ENCODE results near the gene CDKN2B-AS1. TPM values are rescaled to one million over a fixed set of nuclear protein-coding genes. Genes with fewer than 3 reads are reported as not detected.

The CDKN2B-AS1 gene
- total RNA-seq, 1 donor = 12.9 TPM

DNA sequence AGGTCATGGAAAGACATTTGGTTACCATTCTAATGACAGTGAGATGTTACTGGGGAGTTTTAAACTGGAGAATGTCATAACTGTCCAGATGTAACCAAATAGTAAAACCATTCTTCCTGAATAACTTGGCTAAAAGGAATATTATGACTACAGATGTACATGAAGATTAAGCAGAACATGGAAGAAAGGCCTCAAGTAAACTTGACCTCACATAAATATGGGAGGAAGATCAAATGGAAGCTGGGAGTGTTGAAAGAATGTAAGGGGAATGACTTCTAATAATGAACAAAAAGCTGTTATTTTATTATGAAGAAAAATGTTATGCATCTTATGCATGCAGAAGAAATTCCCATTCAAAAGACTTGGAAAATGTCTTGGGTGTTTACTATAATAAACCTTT is 122.2 kb downstream of the CDKN2B-AS1 start:
- no peak for TF ChIP-seq CTCF (IDR thresholded peaks at IDR 0.05; ENCODE audit: insufficient read depth, low read length)
- DNase-seq (ENCODE audit: low read depth) = no peak
- no peak overlapping the region for H3K4me3 ChIP-seq (ENCODE audit: low read depth, low read length)

GRCh38 chr9:22117511-22118384 is 123.2 kb downstream of the CDKN2B-AS1 start:
- DNase-seq (ENCODE audit: low read depth) = peak; percentile 82
- H3K4me3 ChIP-seq (ENCODE audit: low read depth, low read length) = no peak overlapping the region
- no peak for TF ChIP-seq CTCF (IDR thresholded peaks at IDR 0.05; ENCODE audit: insufficient read depth, low read length)

GRCh38 chr9:22118810-22119521 is 124.4 kb downstream of the CDKN2B-AS1 start:
- no peak overlapping the region for H3K4me3 ChIP-seq (ENCODE audit: low read depth, low read length)
- no peak for DNase-seq (ENCODE audit: low read depth)
- no peak for TF ChIP-seq CTCF (IDR thresholded peaks at IDR 0.05; ENCODE audit: insufficient read depth, low read length)

DNA sequence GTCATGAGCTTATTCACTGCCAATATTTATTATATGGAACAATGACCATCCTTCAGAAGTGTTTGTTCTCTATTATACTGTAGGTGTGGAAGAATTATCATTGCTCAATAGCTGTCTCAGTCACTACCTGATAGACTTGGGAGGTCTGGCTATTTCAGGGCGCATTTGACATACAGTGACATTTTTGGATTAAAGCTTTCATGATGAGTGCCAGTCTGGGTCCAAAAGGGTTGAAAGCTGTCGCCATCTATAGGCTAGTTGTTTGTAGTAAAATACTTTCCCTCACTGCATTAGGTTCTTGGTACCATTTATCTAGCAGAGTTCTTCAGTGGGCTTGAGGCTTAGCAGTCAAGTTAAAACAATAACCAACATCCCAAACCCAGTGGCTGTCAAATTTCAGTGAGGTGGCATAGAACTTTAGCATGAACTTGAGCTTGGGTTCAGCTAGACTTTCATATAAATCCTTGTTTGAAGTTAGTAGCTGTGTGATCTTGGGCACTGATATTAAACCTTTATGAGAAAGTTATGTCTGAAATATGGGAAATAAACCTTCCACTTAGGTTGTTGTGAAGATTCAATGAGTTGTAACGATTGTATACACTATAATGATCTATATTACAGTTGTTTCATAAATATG is 125.0 kb downstream of the CDKN2B-AS1 start:
- no peak overlapping the region for H3K4me3 ChIP-seq (ENCODE audit: low read depth, low read length)
- TF ChIP-seq CTCF (IDR thresholded peaks at IDR 0.05; ENCODE audit: insufficient read depth, low read length) = peak; percentile 65
- peak; percentile 68 for DNase-seq (ENCODE audit: low read depth)

DNA sequence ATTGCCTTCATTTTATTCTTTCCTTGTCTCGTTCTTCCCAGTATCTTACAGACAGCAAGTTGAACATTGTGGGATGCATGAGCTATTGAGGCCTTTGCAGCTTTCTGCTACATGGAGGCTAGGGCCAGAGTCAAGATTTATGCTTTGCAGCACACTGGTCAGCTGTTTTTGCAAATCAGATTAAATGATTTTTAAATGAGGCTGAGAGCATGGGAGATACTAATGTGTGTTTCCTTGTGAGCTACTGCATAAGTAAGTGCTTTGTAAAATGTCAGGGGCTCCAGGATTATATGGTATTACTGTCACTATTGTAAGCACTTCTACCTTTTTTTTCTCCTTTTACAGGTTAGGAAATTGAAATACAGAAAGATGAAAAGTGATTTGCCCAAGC is 125.6 kb downstream of the CDKN2B-AS1 start:
- no peak overlapping the region for H3K4me3 ChIP-seq (ENCODE audit: low read depth, low read length)
- TF ChIP-seq CTCF (IDR thresholded peaks at IDR 0.05; ENCODE audit: insufficient read depth, low read length) = no peak
- no peak for DNase-seq (ENCODE audit: low read depth)

DNA sequence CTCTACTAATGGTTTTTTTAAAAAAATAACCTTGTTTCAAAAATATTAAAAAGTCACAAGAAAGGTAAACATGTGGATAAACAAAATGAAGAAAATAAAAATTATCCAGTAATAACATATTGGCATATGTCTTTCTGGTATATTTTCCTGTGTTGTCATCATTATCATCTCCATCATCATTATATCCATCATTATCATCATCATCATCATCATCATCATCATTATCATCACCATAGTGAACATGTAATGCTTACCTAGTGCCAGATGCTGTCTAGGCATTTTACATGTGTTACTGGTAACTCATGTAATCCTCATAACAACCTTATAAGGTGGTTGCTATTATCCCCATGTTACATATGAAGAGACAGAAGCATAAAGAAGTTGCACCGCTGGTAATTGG is 126.0 kb downstream of the CDKN2B-AS1 start:
- no peak for DNase-seq (ENCODE audit: low read depth)
- no peak overlapping the region for H3K4me3 ChIP-seq (ENCODE audit: low read depth, low read length)
- no peak for TF ChIP-seq CTCF (IDR thresholded peaks at IDR 0.05; ENCODE audit: insufficient read depth, low read length)

All from fibroblast of the aortic adventitia (primary cell).